AG09319 (cell line): ENCODE results near the gene MAPKAPK2.

Source experiments
- DNase-seq: peaks from one replicate; pipeline ENCODE4 v3.0.0-alpha.2; 2010; ENCODE audit warnings: low read depth; ENCODE audit errors: extremely low read depth
- TF ChIP-seq, protein P1 (sequence below): IDR thresholded peaks from 2 replicates; pipeline ENCODE4 v1.5.1; 2011; ENCODE audit warnings: low read depth, mild to moderate bottlenecking, inconsistent platforms, low read length, moderate library complexity

The MAPKAPK2 gene

DNA sequence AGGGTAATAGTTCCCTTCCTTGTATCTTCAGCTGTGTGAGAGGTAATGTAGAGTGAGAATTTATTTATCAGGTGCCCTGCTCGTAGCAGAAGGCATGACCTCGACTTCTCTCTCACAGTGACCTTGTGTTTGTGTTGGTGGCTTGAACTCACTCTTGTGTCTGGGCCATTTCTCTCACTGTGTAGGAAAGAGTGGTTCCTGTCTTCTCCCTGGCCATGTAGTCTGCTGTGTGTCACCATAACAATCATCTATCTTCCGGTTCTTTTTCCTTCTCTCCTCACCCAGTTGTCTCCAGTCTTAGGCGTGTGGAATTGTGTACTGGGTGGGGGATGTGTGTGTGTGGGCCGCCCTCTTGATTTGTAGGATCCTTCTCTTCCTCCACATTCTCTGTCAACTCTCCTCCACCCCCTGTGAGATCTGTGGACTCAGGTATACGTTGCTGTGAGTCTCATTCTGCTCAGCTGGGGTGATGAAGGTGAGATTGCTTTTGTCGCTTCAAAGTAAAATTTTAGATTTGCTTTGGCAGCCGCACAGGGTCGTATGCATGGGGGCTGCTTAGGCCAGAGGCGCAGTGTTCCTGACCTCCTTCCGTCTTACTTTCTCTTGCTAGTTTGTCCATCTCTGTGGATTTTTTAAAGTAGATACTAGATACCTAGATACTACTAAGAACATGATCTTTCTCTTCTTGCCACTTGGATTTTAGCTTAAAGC lies 31.6 kb downstream of the MAPKAPK2 start:
- TF ChIP-seq, protein P1, sequence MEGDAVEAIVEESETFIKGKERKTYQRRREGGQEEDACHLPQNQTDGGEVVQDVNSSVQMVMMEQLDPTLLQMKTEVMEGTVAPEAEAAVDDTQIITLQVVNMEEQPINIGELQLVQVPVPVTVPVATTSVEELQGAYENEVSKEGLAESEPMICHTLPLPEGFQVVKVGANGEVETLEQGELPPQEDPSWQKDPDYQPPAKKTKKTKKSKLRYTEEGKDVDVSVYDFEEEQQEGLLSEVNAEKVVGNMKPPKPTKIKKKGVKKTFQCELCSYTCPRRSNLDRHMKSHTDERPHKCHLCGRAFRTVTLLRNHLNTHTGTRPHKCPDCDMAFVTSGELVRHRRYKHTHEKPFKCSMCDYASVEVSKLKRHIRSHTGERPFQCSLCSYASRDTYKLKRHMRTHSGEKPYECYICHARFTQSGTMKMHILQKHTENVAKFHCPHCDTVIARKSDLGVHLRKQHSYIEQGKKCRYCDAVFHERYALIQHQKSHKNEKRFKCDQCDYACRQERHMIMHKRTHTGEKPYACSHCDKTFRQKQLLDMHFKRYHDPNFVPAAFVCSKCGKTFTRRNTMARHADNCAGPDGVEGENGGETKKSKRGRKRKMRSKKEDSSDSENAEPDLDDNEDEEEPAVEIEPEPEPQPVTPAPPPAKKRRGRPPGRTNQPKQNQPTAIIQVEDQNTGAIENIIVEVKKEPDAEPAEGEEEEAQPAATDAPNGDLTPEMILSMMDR, result no peak
- DNase-seq, result no peak

DNA sequence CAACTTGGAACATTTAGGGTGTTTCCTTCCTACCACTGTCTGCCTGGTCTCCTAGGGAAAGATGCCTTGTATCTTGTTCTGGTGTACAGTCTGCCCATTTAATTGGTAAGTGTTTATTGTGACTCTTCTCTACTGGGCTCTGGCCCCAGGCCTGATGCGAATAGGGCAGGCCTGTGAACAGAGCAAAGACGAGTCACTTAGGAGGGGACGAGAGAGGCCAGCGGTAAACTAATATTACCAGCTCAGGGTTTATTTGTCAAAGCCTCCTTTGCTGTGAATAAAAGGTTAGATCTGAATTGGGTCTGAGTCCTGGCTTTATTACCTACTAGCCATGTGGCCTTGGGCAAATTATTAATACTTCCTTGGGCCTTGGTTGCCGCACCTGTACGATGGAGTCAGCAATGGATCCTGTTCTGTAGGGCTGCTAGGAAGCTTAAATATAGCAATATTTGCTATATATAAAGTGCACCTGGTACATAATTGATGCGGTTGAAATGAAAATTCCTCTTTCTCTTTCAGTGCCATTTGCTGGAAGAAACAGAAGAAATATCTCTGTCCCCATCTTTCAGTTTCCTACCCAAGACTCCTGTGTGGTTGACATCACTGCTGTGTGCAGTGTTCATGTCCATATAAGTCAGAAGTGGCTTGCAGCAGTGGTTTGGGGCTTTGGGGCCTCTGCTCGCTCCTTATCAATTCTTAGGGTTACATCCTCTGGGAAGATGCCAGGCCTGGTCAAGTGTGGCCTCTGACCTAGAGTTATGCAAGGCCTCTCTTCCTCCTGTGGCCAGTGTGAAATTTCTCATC lies 32.4 kb downstream of the MAPKAPK2 start:
- TF ChIP-seq, protein P1, result no peak
- DNase-seq, result no peak

DNA sequence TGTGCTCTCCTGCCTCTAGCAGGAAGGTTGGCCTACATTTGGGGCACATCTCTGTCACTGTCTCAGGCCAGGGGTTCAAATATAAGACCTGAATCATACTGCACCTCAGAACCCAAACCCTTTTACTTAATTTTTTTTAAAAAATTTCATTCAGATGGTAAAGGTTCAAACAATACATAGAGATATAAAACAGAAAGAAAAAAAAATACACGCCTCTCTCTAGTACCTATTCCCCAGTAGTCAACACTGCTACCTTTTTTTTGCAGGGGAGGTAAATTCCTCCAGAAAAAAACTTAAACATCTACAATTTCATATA lies 32.9 kb downstream of the MAPKAPK2 start:
- TF ChIP-seq, protein P1, result no peak
- no peak for DNase-seq

DNA sequence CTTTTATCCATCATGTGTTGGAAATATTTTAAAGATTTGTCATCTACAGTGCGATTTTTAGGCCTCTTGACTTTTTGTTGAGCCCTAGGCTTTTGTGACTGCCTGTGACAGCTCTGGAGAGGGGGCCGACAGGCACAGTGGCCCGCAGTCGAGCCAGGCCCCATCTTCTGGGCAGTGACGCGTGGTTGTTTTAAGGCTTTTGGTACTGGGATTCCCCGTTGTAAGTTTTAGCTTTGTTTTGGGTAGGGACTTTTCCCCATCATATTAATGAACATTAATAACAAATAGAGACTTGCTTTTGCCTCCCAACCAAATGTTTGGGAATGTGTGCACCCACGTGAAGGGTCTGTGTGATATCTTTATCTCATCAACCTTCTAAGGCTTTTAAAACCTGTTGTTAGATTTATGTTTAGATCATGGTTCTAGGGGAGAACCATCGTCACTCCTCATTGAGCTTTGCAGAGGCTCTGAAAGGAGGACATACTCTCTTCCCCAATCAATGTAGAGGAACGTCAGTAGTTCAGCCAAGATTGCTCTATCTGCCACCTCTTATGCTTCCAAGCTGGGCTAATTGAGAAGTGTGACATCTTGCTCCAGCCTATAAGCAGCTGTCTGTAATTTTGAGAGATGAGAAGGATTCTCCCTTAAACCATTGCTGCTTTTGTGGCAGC lies 34.6 kb downstream of the MAPKAPK2 start:
- TF ChIP-seq, protein P1, result no peak
- no peak for DNase-seq

DNA sequence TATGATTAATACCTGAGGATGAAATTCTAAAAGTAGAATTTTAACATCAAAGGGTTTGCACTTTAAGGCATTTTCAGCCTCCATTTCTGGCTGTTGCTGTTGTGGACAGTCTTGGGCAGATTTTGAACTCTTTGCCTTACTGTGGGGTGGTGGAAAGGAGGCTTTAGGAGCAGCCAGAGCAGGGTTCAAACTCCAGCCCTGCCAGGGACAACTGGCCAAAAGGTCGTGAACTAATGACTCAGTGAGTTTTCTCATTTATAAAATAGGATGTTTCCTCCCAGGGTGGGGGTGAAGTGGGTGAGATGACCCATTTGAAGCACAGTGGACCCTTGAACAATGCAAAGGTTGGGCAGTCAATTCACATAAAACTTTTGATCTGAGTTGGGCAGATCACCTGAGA lies 36.7 kb downstream of the MAPKAPK2 start:
- DNase-seq, result no peak
- TF ChIP-seq, protein P1, result no peak

DNA sequence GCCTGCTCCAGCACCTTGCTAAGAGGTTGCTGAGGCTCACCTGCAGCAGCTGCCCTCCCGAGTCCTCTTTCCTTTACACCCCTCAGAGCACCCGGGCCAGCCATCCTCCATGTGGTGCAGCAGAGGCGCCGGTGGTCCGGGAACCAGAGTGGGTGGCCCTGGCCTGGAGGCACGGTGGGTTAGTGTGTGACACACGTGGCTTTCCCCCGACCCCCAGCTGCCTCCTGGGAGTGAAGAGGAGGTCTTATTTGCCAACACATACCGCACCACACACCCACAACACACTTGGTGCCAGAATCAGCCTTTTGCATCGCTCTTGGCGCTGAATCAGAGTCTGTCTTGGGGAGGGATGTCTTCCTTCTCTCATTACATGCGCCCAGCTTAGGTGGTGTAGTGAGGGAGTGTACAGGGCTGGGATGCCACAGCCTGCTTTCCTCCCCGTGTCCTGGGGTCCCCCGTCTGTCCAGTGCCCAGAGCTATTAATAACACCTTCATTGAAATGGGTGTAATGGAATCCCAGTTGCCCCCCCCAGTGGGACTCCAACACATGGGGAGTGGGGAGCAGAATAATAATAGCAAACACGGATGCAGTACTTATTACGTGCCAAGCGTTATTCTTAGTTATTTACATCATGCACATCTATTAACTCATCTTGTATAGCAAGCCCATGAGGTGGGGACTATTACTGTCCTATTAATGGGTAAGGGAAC lies 38.2 kb downstream of the MAPKAPK2 start:
- DNase-seq, result no peak
- TF ChIP-seq, protein P1, result no peak
